ENCODE measurements around the gene GPS1. TPM values are rescaled to one million over a fixed set of nuclear protein-coding genes. Genes with fewer than 3 reads are reported as not detected.

Gene GPS1
- total RNA-seq, 6 donors from 2014 or later, result 55.2 to 147 (median 108) TPM

DNA sequence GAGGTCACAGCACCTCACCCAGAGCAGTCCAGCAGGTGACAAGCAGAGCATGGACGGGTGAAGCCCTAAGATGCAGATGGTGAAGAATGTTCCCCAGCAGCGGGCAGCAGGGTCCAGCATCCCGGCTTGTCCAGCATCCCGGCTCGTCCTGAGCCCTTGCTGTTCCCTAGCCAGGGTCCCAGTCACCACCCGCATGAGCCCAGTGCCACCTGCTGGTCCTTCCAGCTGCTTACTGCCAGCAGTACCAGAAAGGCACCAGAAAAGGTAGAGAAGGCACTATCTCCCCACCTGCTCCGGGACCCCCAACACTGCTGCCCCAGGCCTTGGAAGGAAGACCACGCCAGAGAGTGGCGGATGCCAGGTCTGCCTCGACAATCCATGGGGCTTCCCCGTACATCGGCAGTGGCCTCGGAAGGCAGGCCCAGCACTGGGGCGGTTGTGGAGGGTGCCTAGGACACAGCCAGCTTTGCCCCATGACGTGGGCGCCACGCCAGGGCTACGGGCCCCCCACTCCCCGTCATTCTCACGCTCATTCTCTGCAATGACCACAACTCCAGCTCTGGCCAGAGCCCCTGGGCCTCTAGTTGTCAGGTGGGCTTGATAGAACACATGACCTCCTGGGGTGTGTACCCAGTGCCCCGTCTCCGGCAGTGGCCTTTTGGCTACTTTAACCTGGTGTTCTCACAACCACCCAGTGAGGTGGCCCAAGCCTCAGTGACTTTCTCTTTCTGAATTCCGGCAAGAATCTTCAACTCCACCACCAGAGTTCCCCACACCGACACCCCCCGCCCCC is 30.4 kb upstream of the GPS1 start:
- ATAC-seq (ENCODE audit: low FRiP score in 2 of 2), result no peak
- Histone ChIP-seq H3K27me3 (no peaks in the 10 kb centered on the region), H3K4me3 (peak overlapping the region in 3 of 4 donors; percentile 90 to 99 (median 97)), H3K4me1 (peaks cover 21 to 53% (median 41%) of the 10 kb centered on the region in 4 donors), H3K27ac (peak overlapping the region in 2 of 4 donors; percentile 83 to 91), H3K9me3 (no peaks in the 10 kb centered on the region), H3K36me3 (peaks cover 0 to 21% (median 2%) of the 10 kb centered on the region in 4 donors)
- 33 to 38% methylated on average over 3 to 25 of the region's 25 CpGs for WGBS, 2 donors
- peak; percentile 84 to 88 for DNase-seq
- TF ChIP-seq POLR2A (IDR thresholded peaks at IDR 0.05) (no peak), POLR2AphosphoS5 (IDR thresholded peaks at IDR 0.05) (no peak), EP300 (IDR thresholded peaks at IDR 0.05) (no peak)
- TF ChIP-seq, protein P1, sequence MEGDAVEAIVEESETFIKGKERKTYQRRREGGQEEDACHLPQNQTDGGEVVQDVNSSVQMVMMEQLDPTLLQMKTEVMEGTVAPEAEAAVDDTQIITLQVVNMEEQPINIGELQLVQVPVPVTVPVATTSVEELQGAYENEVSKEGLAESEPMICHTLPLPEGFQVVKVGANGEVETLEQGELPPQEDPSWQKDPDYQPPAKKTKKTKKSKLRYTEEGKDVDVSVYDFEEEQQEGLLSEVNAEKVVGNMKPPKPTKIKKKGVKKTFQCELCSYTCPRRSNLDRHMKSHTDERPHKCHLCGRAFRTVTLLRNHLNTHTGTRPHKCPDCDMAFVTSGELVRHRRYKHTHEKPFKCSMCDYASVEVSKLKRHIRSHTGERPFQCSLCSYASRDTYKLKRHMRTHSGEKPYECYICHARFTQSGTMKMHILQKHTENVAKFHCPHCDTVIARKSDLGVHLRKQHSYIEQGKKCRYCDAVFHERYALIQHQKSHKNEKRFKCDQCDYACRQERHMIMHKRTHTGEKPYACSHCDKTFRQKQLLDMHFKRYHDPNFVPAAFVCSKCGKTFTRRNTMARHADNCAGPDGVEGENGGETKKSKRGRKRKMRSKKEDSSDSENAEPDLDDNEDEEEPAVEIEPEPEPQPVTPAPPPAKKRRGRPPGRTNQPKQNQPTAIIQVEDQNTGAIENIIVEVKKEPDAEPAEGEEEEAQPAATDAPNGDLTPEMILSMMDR (IDR thresholded peaks at IDR 0.05), result peak; percentile 54 to 90 (median 80)

DNA sequence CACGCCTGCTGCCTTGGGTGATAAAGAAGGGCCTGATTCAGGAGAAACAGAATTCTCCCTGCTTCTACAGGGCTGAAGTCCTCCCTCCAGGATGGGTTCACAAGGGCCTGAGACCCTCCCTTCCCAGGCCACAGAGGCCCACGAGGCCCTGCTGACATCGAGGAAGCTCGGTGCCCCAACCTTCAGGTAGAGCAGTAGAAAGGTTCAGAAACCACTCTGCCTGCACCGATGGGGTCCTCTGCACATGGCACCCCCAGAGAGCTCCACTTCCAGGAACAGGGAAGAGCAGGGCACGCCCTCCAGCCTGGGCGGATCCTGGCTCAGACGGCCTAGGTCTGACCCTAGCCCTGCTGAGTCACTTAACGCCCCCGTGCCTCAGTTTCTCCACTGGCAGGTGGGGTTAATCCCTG is 29.8 kb upstream of the GPS1 start:
- H3K4me1 ChIP-seq, result peaks cover 21 to 50% (median 40%) of the 10 kb centered on the region in 4 donors
- H3K27me3 ChIP-seq, result no peaks in the 10 kb centered on the region
- no peaks in the 10 kb centered on the region for H3K9me3 ChIP-seq
- DNase-seq, result no peak
- WGBS, 2 donors, result 10 to 67% methylated on average over 1 to 10 of the region's 10 CpGs
- no peak for ATAC-seq (ENCODE audit: low FRiP score in 2 of 2)
- peaks cover 0 to 21% (median 2%) of the 10 kb centered on the region in 4 donors for H3K36me3 ChIP-seq
- peak overlapping the region; percentile 90 to 99 (median 97) for H3K4me3 ChIP-seq
- TF ChIP-seq POLR2A (IDR thresholded peaks at IDR 0.05) (no peak), EP300 (IDR thresholded peaks at IDR 0.05) (no peak), POLR2AphosphoS5 (IDR thresholded peaks at IDR 0.05) (no peak)
- TF ChIP-seq, protein P1 (IDR thresholded peaks at IDR 0.05), result no peak
- H3K27ac ChIP-seq, result peak overlapping the region in 3 of 4 donors; percentile 76 to 91 (median 83)

DNA sequence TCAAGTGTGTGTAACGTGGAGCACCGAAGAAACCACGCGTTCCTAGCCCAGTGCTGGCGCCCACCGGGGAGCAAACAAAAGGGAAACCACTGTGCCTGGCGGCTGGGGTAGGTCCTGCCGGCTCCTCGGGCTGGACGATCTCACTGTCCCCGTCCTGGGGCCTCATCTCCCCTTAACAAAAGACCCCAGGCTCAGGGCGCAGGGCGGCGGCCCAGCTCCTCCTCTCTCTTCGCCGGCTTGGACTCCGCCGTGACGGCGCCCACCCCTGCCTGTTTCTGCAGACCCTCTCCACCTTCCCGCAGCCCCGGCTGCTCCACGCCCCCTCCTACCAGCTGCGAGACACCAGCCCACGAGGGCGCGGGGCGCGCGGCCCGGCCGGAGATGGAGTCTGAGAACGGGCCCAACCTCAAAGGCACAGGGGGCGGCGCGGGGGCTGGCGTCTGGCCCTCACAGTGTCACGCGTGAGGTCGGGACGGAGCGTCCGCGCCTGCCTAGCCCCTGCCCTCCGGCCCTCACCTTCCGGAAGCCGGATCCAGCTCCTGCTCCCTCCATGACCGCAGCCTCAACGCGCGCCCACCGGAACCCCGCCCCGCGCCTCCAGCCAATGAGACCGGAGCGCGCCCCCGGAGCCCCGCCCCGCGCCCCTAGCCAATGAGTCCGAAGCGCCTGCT is 29.3 kb upstream of the GPS1 start, which contains the start of gene CENPX:
Gene CENPX, minus strand, starts transcription at position 569 of the 671 bp plus-strand sequence. Its CDS starts 17 bp downstream, at position 552.
- TF ChIP-seq, protein P1 (IDR thresholded peaks at IDR 0.05), result peak in 1 of 6 experiments; percentile 16
- TF ChIP-seq POLR2A (IDR thresholded peaks at IDR 0.05), result peak in 2 of 4 donors; percentile 41 to 72
- no peak for TF ChIP-seq EP300 (IDR thresholded peaks at IDR 0.05)
- peak in 1 of 2 donors; percentile 18 for TF ChIP-seq POLR2AphosphoS5 (IDR thresholded peaks at IDR 0.05)
- no peaks in the 10 kb centered on the region for H3K9me3 ChIP-seq
- peak within 1 kb of the TSS; percentile 90 to 99 (median 97) for H3K4me3 ChIP-seq
- H3K27me3 ChIP-seq, result no peaks in the 10 kb centered on the region
- peaks cover 0 to 18% (median under 1%) of the 10 kb centered on the region in 4 donors for H3K36me3 ChIP-seq
- ATAC-seq (ENCODE audit: low FRiP score in 2 of 2) (no peak), DNase-seq (no peak)
- WGBS, 2 donors, result 0% methylated on average over 4 to 49 of the region's 64 CpGs
- H3K27ac ChIP-seq, result peak within 1 kb of the TSS; percentile 73 to 91 (median 80)
- peaks cover 21 to 49% (median 39%) of the 10 kb centered on the region in 4 donors for H3K4me1 ChIP-seq

DNA sequence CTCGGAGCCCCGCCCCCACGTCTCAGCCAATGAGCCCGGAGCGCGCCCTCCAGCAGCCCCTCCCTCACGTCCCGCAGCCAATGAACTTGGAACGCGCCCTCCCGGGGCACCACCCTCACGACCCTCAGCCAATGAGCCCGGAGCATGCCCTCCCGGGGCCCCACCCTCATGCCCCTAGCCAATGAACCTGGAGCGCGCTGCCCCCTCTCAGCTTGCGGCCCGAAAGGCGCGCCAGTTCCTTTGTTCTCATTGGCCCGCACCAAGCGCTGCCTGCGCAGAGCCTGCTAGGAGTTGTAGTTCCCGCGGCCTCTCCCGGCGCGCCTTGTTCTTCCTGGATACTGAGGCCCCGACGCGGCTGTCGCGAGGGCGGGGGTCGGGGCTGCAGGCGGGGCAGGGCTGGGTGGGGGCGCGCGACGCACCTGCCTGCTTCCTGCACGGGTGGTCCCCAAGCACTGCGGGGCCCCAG is 28.7 kb upstream of the GPS1 start, which contains the start of gene LRRC45:
Gene LRRC45, plus strand, starts transcription at position 325 of the 466 bp plus-strand sequence. CDS start 339 bp downstream, outside the sequence.
- WGBS, 2 donors, result 0% methylated on average over 21 of the region's 42 CpGs; no CpG with 5 or more reads in 1 of the 2 donors
- ATAC-seq (ENCODE audit: low FRiP score in 2 of 2) (peak; percentile 97 to 98), DNase-seq (peak; percentile 100)
- Histone ChIP-seq H3K27ac (peak within 1 kb of the TSS; percentile 73 to 91 (median 80)), H3K36me3 (peaks cover 0 to 12% (median under 1%) of the 10 kb centered on the region in 4 donors), H3K9me3 (no peaks in the 10 kb centered on the region), H3K4me1 (peaks cover 21 to 46% (median 37%) of the 10 kb centered on the region in 4 donors), H3K4me3 (peak within 1 kb of the TSS; percentile 90 to 99 (median 97)), H3K27me3 (no peaks in the 10 kb centered on the region)
- TF ChIP-seq, protein P1 (IDR thresholded peaks at IDR 0.05), result no peak
- TF ChIP-seq POLR2AphosphoS5 (IDR thresholded peaks at IDR 0.05), result peak in 1 of 2 donors; percentile 13
- TF ChIP-seq POLR2A (IDR thresholded peaks at IDR 0.05), result no peak
